GM21528 (cell line): ENCODE measurements around the gene ANO2.
"Not testable (repeated sequence)": the region's sequence is repeated elsewhere in the genome, so short reads cannot be mapped to it uniquely, and the experiment has no call there.

Experiments used
- ATAC-seq: cut with Tn5 transposase; IDR thresholded peaks from one replicate; pipeline ENCODE4 v1.9.1; 2021; ENCODE audit warnings: mild to moderate bottlenecking, moderate library complexity; ENCODE audit not compliant: unreplicated experiment, low FRiP score

Gene ANO2

GRCh38 chr12:5692850-5693249 is 252.2 kb downstream of the ANO2 start:
- ATAC-seq, result no peak

- ATAC-seq, result no peak
Measured at GRCh38 chr12:5691943-5692342, 253.1 kb downstream of the ANO2 start.

- ATAC-seq, result no peak
Measured at GRCh38 chr12:5690240-5690639, 254.8 kb downstream of the ANO2 start.

GRCh38 chr12:5689773-5690172 is 255.3 kb downstream of the ANO2 start:
- ATAC-seq, result no peak

GRCh38 chr12:5688226-5688625 is 256.8 kb downstream of the ANO2 start:
- no peak for ATAC-seq

- ATAC-seq, result no peak
Measured at GRCh38 chr12:5685935-5686334, 259.1 kb downstream of the ANO2 start.

- no peak for ATAC-seq
Measured at GRCh38 chr12:5684989-5685388, 260.1 kb downstream of the ANO2 start.

GRCh38 chr12:5682581-5682980 is 262.5 kb downstream of the ANO2 start:
- no peak for ATAC-seq

DNA sequence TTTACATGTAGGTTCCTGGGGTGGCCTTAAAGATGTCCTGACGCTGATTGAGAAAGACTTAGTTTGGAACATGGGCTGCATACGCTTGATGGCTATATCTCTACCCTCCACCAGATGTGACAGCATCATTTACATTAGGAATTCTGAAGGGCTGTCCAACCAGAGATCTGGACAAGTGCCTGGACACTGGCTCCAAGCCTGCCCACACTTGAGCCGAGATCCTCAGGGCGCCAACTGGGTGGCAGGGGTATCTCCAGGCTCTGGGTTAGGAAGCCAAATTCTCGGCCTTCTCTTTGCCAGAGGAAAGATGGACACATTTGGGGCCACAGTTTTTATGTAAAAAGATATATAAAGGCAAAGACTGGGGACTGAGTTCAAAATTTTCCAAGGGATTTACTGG is 266.9 kb downstream of the ANO2 start:
- no peak for ATAC-seq

DNA sequence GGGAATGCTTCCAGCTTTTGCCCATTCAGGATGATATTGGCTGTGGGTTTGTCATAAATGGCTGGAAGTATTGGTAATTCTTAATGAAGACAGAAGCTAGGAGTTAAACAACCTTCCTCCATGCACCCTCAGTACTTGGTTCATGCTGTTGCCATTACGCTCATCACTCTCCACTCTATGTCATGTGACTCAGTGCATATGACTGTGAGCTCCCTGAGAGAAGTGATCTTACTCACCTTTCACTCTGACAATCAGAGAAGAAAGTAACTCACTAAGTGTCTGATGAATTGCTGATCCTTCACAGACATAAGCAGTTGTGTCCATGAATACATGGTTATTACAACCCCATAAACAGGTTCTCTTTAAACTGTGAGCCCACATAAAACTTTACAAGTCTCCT is 275.4 kb downstream of the ANO2 start:
- ATAC-seq, result not testable (repeated sequence)

GRCh38 chr12:5665615-5666014 is 279.4 kb downstream of the ANO2 start:
- ATAC-seq, result no peak

DNA sequence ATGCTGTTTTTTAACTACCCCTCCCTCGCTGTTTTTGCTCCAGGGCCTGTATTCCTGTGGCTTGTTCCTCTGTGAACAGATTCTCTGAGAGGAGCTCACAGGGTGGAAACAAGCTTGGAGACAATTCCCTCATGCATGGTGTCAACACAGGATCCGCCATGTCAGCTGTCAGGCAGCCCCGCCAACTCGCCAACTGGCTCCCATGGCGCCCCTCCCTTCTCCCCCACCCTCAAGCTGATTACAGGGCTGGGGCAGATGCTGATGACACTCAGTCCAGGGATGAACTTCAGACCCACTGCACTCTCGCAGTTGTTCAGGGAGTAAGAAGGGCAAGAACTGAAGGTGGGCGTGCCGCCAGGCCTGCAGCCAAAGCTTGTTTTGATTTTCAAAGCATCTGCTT is 283.2 kb downstream of the ANO2 start:
- no peak for ATAC-seq

GRCh38 chr12:5660238-5660637 is 284.8 kb downstream of the ANO2 start:
- ATAC-seq, result no peak

GRCh38 chr12:5658339-5658941 is 286.6 kb downstream of the ANO2 start:
- not testable (repeated sequence) for ATAC-seq

DNA sequence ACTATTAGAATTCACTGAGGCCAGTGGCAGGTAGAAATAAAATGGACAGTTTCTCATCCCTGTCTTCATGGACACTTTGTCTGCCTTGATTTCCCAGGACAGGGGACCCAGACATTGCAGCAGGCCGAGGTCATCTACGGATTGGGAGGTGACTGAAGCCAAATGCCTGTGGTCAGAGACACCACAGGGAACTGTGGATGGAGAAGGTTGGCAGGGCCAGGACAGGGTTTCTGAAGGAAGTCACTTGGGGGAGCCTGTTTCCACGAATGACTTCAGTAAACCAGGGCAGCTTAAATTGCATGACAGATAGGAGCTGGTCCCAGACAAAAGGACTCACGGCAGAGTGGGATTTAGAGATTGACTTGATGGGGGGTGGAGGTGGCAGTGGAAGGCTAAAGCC is 288.2 kb downstream of the ANO2 start:
- no peak for ATAC-seq

GRCh38 chr12:5655120-5655519 is 289.9 kb downstream of the ANO2 start:
- ATAC-seq, result no peak

DNA sequence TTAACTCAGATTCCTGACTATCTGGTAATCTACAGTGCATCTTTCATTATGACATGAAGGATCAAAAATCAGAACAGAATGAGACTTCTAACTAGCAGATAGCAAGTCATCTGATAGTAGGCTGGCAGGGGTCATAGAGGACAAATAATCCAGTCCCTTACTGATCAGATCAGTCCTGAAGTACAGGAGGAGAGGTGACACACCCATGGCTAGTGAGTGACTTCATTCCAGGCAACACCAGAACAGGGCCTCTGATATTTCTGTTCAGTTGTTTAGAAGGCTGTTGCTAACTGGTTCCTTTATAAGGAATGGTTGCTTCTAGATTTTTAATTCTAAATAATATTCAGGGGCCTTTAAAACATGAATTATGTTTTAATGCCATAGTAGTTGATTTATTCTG is 291.0 kb downstream of the ANO2 start:
- no peak for ATAC-seq

DNA sequence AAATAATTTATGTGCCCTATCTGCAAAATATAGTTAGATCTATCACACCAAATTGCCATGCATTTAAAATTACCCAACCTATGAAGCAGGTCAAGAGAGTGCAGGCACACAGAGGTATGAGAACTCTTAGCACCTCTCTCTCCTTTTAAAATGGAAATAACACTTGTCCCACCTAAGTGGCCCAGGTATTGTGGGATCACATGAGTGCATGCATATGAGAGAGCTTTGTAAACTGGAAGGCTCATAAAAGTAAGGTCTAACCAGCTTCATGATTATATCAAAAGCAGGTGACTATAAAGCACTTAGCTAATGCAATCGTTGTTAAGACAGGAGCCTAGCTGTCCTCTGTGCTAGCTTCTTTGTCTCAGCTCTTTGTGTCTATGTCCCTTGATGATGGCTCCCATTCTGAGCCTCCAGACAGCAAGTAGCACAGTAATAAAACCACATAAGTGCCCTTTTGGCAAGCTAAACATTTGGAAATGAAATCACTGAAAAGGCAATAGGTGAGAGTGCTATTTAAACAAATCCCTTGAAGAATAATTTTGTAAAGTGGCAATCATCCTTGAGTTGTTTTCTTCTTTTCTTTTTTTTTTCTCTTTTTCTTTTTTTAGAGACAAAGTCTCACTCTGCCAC is 294.1 kb downstream of the ANO2 start:
- no peak for ATAC-seq

DNA sequence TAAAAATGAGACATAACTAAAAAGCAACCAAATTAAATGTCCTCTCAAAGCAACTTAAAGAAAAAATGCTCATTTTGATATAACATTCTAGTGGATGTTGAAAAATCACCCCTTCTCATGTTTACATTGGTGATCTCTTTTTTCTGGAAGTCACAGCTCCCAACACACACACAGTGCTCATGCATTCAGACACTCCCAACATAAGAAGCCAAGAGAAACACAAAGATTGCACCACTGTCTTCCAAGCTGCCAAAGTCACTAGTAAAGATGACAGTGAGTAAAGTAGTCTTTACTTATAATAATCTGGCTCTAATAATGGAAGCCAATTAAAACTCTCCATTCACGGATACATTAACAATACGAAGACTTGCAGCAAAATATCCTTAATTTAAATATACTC is 294.8 kb downstream of the ANO2 start:
- no peak for ATAC-seq

GRCh38 chr12:5648692-5649359 is 296.2 kb downstream of the ANO2 start:
- ATAC-seq, result no peak

GRCh38 chr12:5643266-5643665 is 301.8 kb downstream of the ANO2 start:
- ATAC-seq, result no peak

GRCh38 chr12:5637698-5638097 is 307.4 kb downstream of the ANO2 start:
- ATAC-seq, result no peak
